K562 (cell line): ENCODE results near the gene DCAF7. TPM values are rescaled to one million over a fixed set of nuclear protein-coding genes. Genes with fewer than 3 reads are reported as not detected.

Source experiments
- CAMTA2 ChIP-seq: fragments of 250-450 bp; sonication (Bioruptor Pico); conservative IDR thresholded peaks from 2 replicates; pipeline ENCODE4 v1.5.1; 2022
- CTBP1 ChIP-seq: fragments of 450-650 bp; IDR thresholded peaks from 2 replicates; pipeline ENCODE4 v1.6.1; 2016; ENCODE audit warnings: borderline replicate concordance
- EZH2 ChIP-seq: IDR thresholded peaks from 2 replicates; pipeline ENCODE4 v1.6.1; 2012; ENCODE audit warnings: low read depth, mild to moderate bottlenecking, inconsistent platforms, low read length, borderline replicate concordance
- HDAC2 ChIP-seq: fragments of 450-650 bp; IDR thresholded peaks from 2 replicates; pipeline ENCODE4 v1.6.1; 2016; ENCODE audit warnings: mild to moderate bottlenecking
- KLF10 ChIP-seq: fragments of 250-450 bp; sonication (Bioruptor Pico); IDR thresholded peaks from 2 replicates; pipeline ENCODE4 v1.6.1; 2021; ENCODE audit warnings: matching md5 sums
- MAFF ChIP-seq: IDR thresholded peaks from 2 replicates; pipeline ENCODE4 v1.6.1; 2012; ENCODE audit warnings: low read length, improper control_type of control experiment
- MAZ ChIP-seq, 2 experiments: fragments of 450-650 bp in 1 of 2; sonication (generic) in 1 of 2; formaldehyde crosslinking; IDR thresholded peaks in 1 of 2; conservative IDR thresholded peaks in 1 of 2; 2 replicates each; pipeline versions ENCODE4 v1.4.0 to v1.5.0; 2020; ENCODE audit warnings: mild to moderate bottlenecking in 1 of 2, missing genetic modification reagents in 1 of 2
- MITF ChIP-seq: IDR thresholded peaks from 2 replicates; pipeline ENCODE4 v1.6.1; 2014; ENCODE audit warnings: antibody characterized with exemption
- PHF21A ChIP-seq: fragments of 450-650 bp; IDR thresholded peaks from 2 replicates; pipeline ENCODE4 v1.6.1; 2017; ENCODE audit warnings: low read depth, borderline replicate concordance
- POLR2A ChIP-seq: fragments of 450-650 bp; conservative IDR thresholded peaks from 2 replicates; pipeline ENCODE4 v1.6.1; 2016
- RBFOX2 ChIP-seq: fragments of 200-400 bp; formaldehyde crosslinking; IDR thresholded peaks from 2 replicates; pipeline ENCODE4 v1.6.1; 2017; ENCODE audit warnings: low read depth, mild to moderate bottlenecking, low read length, moderate library complexity
- TBP ChIP-seq: optimal IDR thresholded peaks from 2 replicates; pipeline ENCODE3; 2011; ENCODE audit warnings: low read depth, low read length, improper control_type of control experiment
- TFAM ChIP-seq: fragments of 250-450 bp; sonication (Bioruptor Pico); conservative IDR thresholded peaks from 2 replicates; pipeline ENCODE4 v1.5.0; 2021; ENCODE audit warnings: mild to moderate bottlenecking, moderate library complexity
- YY1 ChIP-seq, 3 experiments: IDR thresholded peaks; 2 replicates each; pipeline ENCODE4 v1.6.1; 2011; ENCODE audit warnings: low read length in 2 of 3, mild to moderate bottlenecking in 2 of 3, moderate library complexity in 2 of 3, borderline replicate concordance in 1 of 3, control low read depth in 1 of 3, low read depth in 1 of 3; ENCODE audit not compliant: insufficient read depth in 3 of 3, insufficient replicate concordance in 2 of 3, control insufficient read depth in 1 of 3, insufficient read length in 1 of 3; ENCODE audit errors: extremely low read depth in 1 of 3
- ZNF583 ChIP-seq: fragments of 250-450 bp; sonication (Bioruptor Pico); IDR thresholded peaks from 2 replicates; pipeline ENCODE4 v1.4.0; 2020
- polyA plus RNA-seq, 8 experiments: library from polyadenylated mRNA; depleted of rRNA in 4 of 8; stranded (reverse) in 5 of 8; unstranded in 3 of 8; fragments of >200 nt; fragmentation: Nextera tagmentation in 2 of 8; fragmentation: Illumina TruSeq in 1 of 8; extraction: Ambion mirVana in 2 of 8; extraction: Trizol in 1 of 8; gene quantifications; 2 replicates each; pipeline versions ENCODE4 v1.2.1 to v1.2.3, GENCODE V29; 2011 to 2014; ENCODE audit warnings: inconsistent platforms in 1 of 8, missing spikeins in 1 of 8
- total RNA-seq, 7 experiments: library from RNA; depleted of rRNA in 6 of 7; stranded (reverse); fragments of >200 nt in 6 of 7; fragmentation: Illumina TruSeq in 2 of 7; extraction: Trizol in 2 of 7; gene quantifications; 2 replicates each; pipeline versions ENCODE4 v1.2.1 to v1.2.3, GENCODE V29; 2011 to 2021; ENCODE audit warnings: low replicate concordance in 1 of 7
- TF ChIP-seq, protein P1 (sequence below): fragments of 250-450 bp; sonication (Bioruptor Pico); IDR thresholded peaks from 2 replicates; pipeline ENCODE4 v1.8.0; 2021; ENCODE audit warnings: mild to moderate bottlenecking, moderate library complexity
- TF ChIP-seq, protein P2 (sequence below), 3 experiments: fragments of 200-800 bp in 1 of 3; fragments of 250-450 bp in 1 of 3; fragments of 450-650 bp in 1 of 3; sonication (Bioruptor Pico) in 1 of 3; sonication (Bioruptor generic) in 1 of 3; formaldehyde crosslinking in 1 of 3; IDR thresholded peaks; 2 replicates each; pipeline versions ENCODE4 v1.6.1 to v1.8.0; 2016 to 2022; ENCODE audit warnings: mild to moderate bottlenecking in 2 of 3, missing genetic modification characterization in 2 of 3, missing compliant biosample characterization in 1 of 3, moderate library complexity in 1 of 3

Gene DCAF7
- total and polyA plus RNA-seq, 9 of the 15 experiments (the other 6 are each of a cell fraction or from before 2014, with no cell fraction given), result 30.8 to 123 (median 40.2) TPM

- TF ChIP-seq, protein P1, sequence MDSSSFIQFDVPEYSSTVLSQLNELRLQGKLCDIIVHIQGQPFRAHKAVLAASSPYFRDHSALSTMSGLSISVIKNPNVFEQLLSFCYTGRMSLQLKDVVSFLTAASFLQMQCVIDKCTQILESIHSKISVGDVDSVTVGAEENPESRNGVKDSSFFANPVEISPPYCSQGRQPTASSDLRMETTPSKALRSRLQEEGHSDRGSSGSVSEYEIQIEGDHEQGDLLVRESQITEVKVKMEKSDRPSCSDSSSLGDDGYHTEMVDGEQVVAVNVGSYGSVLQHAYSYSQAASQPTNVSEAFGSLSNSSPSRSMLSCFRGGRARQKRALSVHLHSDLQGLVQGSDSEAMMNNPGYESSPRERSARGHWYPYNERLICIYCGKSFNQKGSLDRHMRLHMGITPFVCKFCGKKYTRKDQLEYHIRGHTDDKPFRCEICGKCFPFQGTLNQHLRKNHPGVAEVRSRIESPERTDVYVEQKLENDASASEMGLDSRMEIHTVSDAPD (CRISPR knock-in tag), result no peak
- TF ChIP-seq MAZ (CRISPR knock-in tag; conservative IDR thresholded peaks at IDR 0.05 in 1 of 2, IDR thresholded peaks at IDR 0.05 in 1 of 2) (peak; percentile 44 to 66; a peak in 3 of 4 replicates), ZNF583 (CRISPR knock-in tag) (no peak), POLR2A (no peak), HDAC2 (peak; percentile 33; the same call in 1 of the 2 replicates), YY1 (IDR thresholded peaks at IDR 0.05; ENCODE audit: borderline replicate concordance in 1 of 3, control insufficient read depth in 1 of 3, extremely low read depth in 1 of 3, insufficient read depth in 3 of 3, insufficient read length in 1 of 3, insufficient replicate concordance in 2 of 3, low read depth in 1 of 3, low read length in 2 of 3) (peak in 1 of 3 experiments; percentile 43), KLF10 (CRISPR knock-in tag) (no peak), PHF21A (peak; percentile 36; the same call in 1 of the 2 replicates), MAFF (no peak), RBFOX2 (0 out of 2 replicates have a peak, but pooled peaks have one; percentile 23), TBP (peak; percentile 19), CAMTA2 (CRISPR knock-in tag) (no peak), CTBP1 (peak; percentile 24; the same call in 1 of the 2 replicates), EZH2 (no peak), MITF (no peak), TFAM (no peak)
- TF ChIP-seq, protein P2, sequence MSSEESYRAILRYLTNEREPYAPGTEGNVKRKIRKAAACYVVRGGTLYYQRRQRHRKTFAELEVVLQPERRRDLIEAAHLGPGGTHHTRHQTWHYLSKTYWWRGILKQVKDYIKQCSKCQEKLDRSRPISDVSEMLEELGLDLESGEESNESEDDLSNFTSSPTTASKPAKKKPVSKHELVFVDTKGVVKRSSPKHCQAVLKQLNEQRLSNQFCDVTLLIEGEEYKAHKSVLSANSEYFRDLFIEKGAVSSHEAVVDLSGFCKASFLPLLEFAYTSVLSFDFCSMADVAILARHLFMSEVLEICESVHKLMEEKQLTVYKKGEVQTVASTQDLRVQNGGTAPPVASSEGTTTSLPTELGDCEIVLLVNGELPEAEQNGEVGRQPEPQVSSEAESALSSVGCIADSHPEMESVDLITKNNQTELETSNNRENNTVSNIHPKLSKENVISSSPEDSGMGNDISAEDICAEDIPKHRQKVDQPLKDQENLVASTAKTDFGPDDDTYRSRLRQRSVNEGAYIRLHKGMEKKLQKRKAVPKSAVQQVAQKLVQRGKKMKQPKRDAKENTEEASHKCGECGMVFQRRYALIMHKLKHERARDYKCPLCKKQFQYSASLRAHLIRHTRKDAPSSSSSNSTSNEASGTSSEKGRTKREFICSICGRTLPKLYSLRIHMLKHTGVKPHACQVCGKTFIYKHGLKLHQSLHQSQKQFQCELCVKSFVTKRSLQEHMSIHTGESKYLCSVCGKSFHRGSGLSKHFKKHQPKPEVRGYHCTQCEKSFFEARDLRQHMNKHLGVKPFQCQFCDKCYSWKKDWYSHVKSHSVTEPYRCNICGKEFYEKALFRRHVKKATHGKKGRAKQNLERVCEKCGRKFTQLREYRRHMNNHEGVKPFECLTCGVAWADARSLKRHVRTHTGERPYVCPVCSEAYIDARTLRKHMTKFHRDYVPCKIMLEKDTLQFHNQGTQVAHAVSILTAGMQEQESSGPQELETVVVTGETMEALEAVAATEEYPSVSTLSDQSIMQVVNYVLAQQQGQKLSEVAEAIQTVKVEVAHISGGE (CRISPR knock-in tag; IDR thresholded peaks at IDR 0.05), result no peak; a peak in 1 of 6 replicates
Measured at GRCh38 chr17:63622574-63623390, 72.5 kb downstream of the DCAF7 start (continued).
